HL-60 (cell line): ENCODE measurements around the gene STAB2.
"Not testable (repeated sequence)": the region's sequence is repeated elsewhere in the genome, so short reads cannot be mapped to it uniquely, and the experiment has no call there.

Source experiments
- CTCF ChIP-seq: IDR thresholded peaks from one replicate; pipeline ENCODE4 v1.5.1; 2011; ENCODE audit warnings: low read length, control low read depth, inconsistent platforms; ENCODE audit not compliant: insufficient read depth
- GABPA ChIP-seq: IDR thresholded peaks from 2 replicates; pipeline ENCODE4 v1.6.1; 2012; ENCODE audit warnings: low read depth
- POLR2AphosphoS5 ChIP-seq: IDR thresholded peaks from 2 replicates; pipeline ENCODE4 v1.6.1; 2012; ENCODE audit warnings: low read depth
- SPI1 ChIP-seq: IDR thresholded peaks from 2 replicates; pipeline ENCODE4 v1.6.1; 2012; ENCODE audit warnings: low read depth, mild to moderate bottlenecking, borderline replicate concordance

GRCh38 chr12:103809639-103810038, 222.6 kb downstream of the STAB2 start:
- not testable (repeated sequence) for TF ChIP-seq CTCF, SPI1, GABPA, POLR2AphosphoS5
